COLO668 (cell line): ENCODE results near the gene SEMA3C.

ENCODE experiments used
- DNase-seq: peaks from one replicate; lab custom pipeline; 2025; ENCODE audit not compliant: unreplicated experiment; lab: John Stamatoyannopoulos, UW

SEMA3C gene

DNA sequence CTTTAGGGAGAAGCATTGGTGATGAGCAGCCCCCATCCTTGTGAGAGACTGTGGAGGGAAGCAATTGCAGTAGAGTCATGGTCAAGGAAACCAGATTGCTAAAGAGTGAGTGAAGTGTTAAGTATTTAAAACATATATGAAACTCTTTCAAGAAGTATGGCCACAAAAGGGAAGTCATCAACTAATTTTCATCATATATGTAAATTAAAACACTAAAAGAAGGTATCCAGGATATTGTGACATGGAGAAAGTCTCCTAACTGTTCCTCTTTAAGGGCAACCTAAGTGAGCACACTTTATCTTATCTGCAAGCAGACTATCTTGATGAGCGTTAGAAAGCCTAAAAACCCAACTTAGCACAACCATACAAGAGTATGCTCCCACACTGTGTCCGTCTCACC, 210.7 kb downstream of the SEMA3C start:
- DNase-seq = no peak

DNA sequence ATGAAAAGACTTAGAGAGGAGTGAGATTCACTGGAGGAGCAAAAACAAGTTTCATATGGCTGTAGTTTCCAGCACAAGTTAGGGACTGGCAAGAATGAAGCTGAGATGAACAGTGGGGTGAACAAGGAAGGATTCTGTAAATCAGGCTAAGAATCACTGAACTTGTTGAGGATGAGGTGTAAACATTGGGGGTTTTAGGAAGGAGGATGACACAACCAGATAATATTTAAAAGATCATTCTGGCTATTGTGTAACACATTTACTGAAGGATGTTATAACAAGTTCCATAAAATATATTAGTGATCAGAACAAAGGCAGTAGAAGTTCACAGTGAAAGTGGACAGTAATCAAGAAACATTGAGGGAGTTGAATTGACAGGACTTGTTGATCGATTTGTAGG, 211.5 kb downstream of the SEMA3C start:
- DNase-seq = no peak

DNA sequence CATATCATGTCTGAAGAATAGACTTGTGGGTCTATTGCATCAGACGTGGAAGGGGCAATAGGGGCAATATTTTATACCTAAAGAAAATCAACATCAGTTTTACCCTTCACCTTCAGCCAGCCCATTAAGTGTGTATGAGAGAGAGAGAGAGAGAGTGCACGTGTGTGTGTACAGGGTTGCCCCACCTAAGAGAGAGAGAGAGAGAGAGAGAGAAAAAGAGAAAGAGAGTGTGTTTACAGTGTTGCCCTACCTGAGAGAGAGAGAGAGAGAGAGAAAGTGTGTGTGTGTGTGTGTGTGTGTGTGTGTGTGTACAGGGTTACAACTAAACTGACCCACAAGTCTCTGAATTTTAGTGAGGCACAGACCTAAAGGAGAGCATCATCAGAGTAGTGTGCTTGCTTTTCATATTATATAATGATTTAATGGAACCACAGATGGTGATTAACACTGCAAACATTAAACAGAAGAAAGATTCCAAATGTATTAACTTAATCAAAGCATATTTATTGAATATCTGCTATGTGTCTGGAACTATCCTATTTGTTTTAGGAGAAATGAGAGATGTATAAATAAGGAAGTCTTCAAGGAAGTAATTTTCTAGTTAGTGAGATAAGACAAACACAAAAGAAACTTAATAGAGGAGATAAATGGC, 213.6 kb downstream of the SEMA3C start:
- DNase-seq = no peak

DNA sequence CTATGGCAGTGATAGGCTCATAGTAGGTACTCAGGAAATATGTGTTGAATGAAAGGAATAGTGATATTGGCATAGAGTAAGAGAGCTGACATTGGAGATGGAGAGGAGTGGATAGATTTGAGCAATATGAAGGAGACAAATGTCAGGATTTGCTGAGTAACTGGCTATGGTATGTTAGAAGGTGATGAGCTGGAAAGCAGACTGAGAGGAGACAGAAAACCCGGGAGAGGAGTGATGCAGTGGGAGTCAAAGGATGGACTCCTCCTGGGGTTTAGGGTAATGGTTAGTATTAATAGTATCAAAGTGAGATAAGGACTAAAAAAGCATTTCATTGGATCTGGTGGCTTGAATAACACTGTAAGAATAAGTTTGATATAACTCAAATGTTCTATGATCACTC, 215.6 kb downstream of the SEMA3C start:
- no peak for DNase-seq

DNA sequence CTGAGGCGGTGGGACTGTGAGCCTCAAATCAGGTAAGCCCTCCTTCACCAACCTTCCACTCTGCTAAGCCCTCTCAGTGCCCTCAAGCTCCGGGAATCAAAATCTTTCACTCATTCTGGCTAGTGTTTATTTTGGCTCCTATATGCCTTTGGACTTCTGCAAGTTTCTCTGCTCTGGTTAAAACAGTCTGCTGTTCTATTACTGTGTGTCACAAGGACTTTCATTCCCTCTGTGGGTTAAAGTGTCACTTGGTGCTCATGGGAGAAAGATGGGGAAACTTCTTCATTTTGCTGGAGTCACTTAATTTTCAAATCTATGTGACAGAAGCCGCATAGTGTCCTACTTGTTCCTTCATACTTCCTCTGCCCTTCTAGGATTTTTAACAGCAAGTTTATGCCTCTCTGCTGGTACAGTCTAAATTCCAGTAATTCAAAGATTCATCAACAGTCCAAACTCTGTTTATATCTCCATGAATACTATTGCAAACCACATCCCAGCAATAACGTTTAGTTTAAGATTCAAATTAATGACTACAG, 219.1 kb downstream of the SEMA3C start:
- DNase-seq = no peak

DNA sequence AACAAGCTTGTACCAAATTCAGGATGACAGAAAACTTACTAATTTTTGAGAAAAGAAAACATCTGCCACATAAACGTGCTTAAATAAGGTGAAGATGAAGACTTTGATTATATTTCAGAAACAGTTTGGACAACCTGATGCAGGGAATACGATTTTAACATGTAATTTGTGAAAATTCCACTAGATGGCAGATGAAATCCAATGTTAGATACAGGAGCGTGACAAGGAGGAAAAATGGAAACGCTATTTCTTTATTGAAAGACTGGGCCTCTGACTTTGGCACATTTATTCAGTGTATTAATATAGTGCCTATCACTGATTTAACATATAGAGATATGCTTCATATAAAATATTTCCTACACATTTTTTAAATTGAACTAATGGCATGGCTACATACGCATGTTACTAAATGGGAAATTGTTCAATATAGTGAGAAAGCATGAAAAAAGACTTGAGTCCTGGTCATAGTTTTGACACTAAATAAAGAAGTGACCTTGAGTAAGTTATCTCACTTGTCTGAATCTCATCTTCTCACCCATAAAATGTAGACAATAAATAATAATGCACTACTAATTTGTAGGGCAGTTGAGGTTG, 219.7 kb downstream of the SEMA3C start:
- no peak for DNase-seq
